Measurements from ENCODE around the gene WWOX.

WWOX gene

GRCh38 chr16:78609402-78610274, 510.2 kb downstream of the WWOX start:
- Histone ChIP-seq H3K4me3 (ENCODE audit: low read depth in 1 of 2, low read length in 2 of 2) (no peak overlapping the region), H3K9me3 (ENCODE audit: insufficient read depth, low read length, severe bottlenecking) (no peaks in the 10 kb centered on the region), H3K36me3 (ENCODE audit: insufficient read depth, low read length) (no peaks in the 10 kb centered on the region), H2AFZ (ENCODE audit: low read depth, low read length) (no peak overlapping the region), H3K9ac (ENCODE audit: low read depth, low read length) (no peak overlapping the region), H3K27ac (ENCODE audit: low read length) (no peak overlapping the region), H4K20me1 (ENCODE audit: insufficient read depth, low read length) (no peaks in the 10 kb centered on the region; the same call in 1 of the 2 replicates), H3K4me1 (ENCODE audit: insufficient read depth, low read length) (peaks cover 16% of the 10 kb centered on the region), H3K4me2 (ENCODE audit: insufficient read depth, low read length) (no peak overlapping the region), H3K27me3 (ENCODE audit: insufficient read depth, low read length, poor library complexity) (no peaks in the 10 kb centered on the region), H3K79me2 (ENCODE audit: insufficient read depth, low read length) (no peaks in the 10 kb centered on the region)
- ATAC-seq (ENCODE audit: insufficient read depth, low read depth) (no peak), DNase-seq (no peak)
- TF ChIP-seq EZH2 (IDR thresholded peaks at IDR 0.05; ENCODE audit: borderline replicate concordance, low read depth, low read length, severe bottlenecking), result no peak
- TF ChIP-seq, protein P1, sequence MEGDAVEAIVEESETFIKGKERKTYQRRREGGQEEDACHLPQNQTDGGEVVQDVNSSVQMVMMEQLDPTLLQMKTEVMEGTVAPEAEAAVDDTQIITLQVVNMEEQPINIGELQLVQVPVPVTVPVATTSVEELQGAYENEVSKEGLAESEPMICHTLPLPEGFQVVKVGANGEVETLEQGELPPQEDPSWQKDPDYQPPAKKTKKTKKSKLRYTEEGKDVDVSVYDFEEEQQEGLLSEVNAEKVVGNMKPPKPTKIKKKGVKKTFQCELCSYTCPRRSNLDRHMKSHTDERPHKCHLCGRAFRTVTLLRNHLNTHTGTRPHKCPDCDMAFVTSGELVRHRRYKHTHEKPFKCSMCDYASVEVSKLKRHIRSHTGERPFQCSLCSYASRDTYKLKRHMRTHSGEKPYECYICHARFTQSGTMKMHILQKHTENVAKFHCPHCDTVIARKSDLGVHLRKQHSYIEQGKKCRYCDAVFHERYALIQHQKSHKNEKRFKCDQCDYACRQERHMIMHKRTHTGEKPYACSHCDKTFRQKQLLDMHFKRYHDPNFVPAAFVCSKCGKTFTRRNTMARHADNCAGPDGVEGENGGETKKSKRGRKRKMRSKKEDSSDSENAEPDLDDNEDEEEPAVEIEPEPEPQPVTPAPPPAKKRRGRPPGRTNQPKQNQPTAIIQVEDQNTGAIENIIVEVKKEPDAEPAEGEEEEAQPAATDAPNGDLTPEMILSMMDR (IDR thresholded peaks at IDR 0.05; ENCODE audit: borderline replicate concordance, extremely low read depth, low read length, poor library complexity, severe bottlenecking), result no peak

- Histone ChIP-seq H4K20me1 (ENCODE audit: insufficient read depth, low read length) (no peaks in the 10 kb centered on the region; the same call in 1 of the 2 replicates), H3K9ac (ENCODE audit: low read depth, low read length) (no peak overlapping the region), H3K4me1 (ENCODE audit: insufficient read depth, low read length) (peaks cover 16% of the 10 kb centered on the region), H2AFZ (ENCODE audit: low read depth, low read length) (no peak overlapping the region), H3K79me2 (ENCODE audit: insufficient read depth, low read length) (no peaks in the 10 kb centered on the region), H3K9me3 (ENCODE audit: insufficient read depth, low read length, severe bottlenecking) (no peaks in the 10 kb centered on the region), H3K4me3 (ENCODE audit: low read depth in 1 of 2, low read length in 2 of 2) (no peak overlapping the region), H3K36me3 (ENCODE audit: insufficient read depth, low read length) (no peaks in the 10 kb centered on the region), H3K4me2 (ENCODE audit: insufficient read depth, low read length) (no peak overlapping the region), H3K27me3 (ENCODE audit: insufficient read depth, low read length, poor library complexity) (no peaks in the 10 kb centered on the region), H3K27ac (ENCODE audit: low read length) (no peak overlapping the region)
- ATAC-seq (ENCODE audit: insufficient read depth, low read depth) (no peak), DNase-seq (no peak)
- TF ChIP-seq, protein P1 (IDR thresholded peaks at IDR 0.05; ENCODE audit: borderline replicate concordance, extremely low read depth, low read length, poor library complexity, severe bottlenecking), result no peak
- no peak for TF ChIP-seq EZH2 (IDR thresholded peaks at IDR 0.05; ENCODE audit: borderline replicate concordance, low read depth, low read length, severe bottlenecking)
Measured at GRCh38 chr16:78611318-78611717, 511.9 kb downstream of the WWOX start.

DNA sequence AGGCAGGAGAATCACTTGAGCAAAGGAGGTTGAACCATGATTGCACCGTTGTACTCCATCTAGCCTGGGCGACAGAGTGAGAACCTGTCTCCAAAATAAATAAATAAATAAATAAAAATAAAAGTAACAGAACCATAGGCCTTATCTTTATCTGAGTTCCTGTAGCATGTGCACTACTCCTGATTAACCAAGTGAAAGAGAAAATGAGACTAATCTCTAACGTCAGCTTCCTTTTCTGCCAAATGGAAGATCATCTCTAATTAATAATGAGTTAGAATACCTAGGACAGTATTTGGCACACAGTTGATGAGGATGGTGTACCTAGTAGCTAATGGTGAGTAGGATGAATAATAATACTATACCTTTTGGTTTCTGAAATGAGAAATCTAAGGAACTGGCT, 520.4 kb downstream of the WWOX start:
- TF ChIP-seq EZH2 (IDR thresholded peaks at IDR 0.05; ENCODE audit: borderline replicate concordance, low read depth, low read length, severe bottlenecking), result no peak
- TF ChIP-seq, protein P1 (IDR thresholded peaks at IDR 0.05; ENCODE audit: borderline replicate concordance, extremely low read depth, low read length, poor library complexity, severe bottlenecking), result no peak
- Histone ChIP-seq H3K36me3 (ENCODE audit: insufficient read depth, low read length) (no peaks in the 10 kb centered on the region), H3K79me2 (ENCODE audit: insufficient read depth, low read length) (no peaks in the 10 kb centered on the region), H3K27ac (ENCODE audit: low read length) (no peak overlapping the region), H3K9me3 (ENCODE audit: insufficient read depth, low read length, severe bottlenecking) (no peaks in the 10 kb centered on the region), H2AFZ (ENCODE audit: low read depth, low read length) (no peak overlapping the region), H3K27me3 (ENCODE audit: insufficient read depth, low read length, poor library complexity) (no peaks in the 10 kb centered on the region), H3K4me2 (ENCODE audit: insufficient read depth, low read length) (no peak overlapping the region), H3K9ac (ENCODE audit: low read depth, low read length) (no peak overlapping the region), H4K20me1 (ENCODE audit: insufficient read depth, low read length) (no peaks in the 10 kb centered on the region), H3K4me3 (ENCODE audit: low read depth in 1 of 2, low read length in 2 of 2) (no peak overlapping the region), H3K4me1 (ENCODE audit: insufficient read depth, low read length) (no peaks in the 10 kb centered on the region)
- ATAC-seq (ENCODE audit: insufficient read depth, low read depth) (no peak), DNase-seq (no peak)
